Ishikawa (cell line): ENCODE results near the gene SHMT1.

Experiments
- EGR1 ChIP-seq: IDR thresholded peaks from 2 replicates; pipeline ENCODE4 v1.6.1; 2012
- EP300 ChIP-seq: IDR thresholded peaks from 2 replicates; pipeline ENCODE4 v1.6.1; 2012; ENCODE audit warnings: borderline replicate concordance
- RAD21 ChIP-seq: IDR thresholded peaks from 2 replicates; pipeline ENCODE4 v1.6.1; 2012; ENCODE audit warnings: low read depth
- TAF1 ChIP-seq: IDR thresholded peaks from 2 replicates; pipeline ENCODE4 v1.6.1; 2012; ENCODE audit warnings: low read depth, mild to moderate bottlenecking
- TCF12 ChIP-seq: IDR thresholded peaks from 2 replicates; pipeline ENCODE4 v1.6.1; 2012; ENCODE audit warnings: low read depth
- TEAD4 ChIP-seq: IDR thresholded peaks from 2 replicates; pipeline ENCODE4 v1.6.1; 2012
- YY1 ChIP-seq: IDR thresholded peaks from 2 replicates; pipeline ENCODE4 v1.6.1; 2012; ENCODE audit warnings: low read depth
- ZBTB7A ChIP-seq: IDR thresholded peaks from 2 replicates; pipeline ENCODE4 v1.6.1; 2012; ENCODE audit warnings: low read depth
- TF ChIP-seq, protein P1 (sequence below): IDR thresholded peaks from 2 replicates; pipeline ENCODE4 v1.6.1; 2012; ENCODE audit warnings: low read depth, mild to moderate bottlenecking
- TF ChIP-seq, protein P2 (sequence below): IDR thresholded peaks from 2 replicates; pipeline ENCODE4 v1.6.1; 2012
- TF ChIP-seq, protein P3 (sequence below): IDR thresholded peaks from 2 replicates; pipeline ENCODE4 v1.6.1; 2012

DNA sequence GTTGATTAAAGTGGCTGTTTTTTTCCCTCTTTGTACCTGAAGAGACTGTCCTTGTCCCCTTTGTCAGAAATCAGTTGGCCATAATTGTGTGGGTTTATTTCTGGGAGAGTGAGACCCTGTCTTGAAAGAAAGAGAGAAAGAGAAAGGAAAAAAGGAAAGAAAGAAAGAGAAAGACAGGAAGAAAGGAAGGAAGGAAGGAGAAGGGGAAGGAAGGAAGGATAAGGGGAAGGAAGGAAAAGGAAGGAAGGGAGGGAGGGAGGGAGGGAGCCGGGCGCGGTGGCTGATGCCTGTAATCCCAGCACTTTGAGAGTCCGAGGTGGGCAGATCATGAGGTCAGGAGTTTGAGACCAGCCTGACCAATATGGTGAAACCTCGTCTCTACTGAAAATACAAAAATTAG, 7.4 kb upstream of the SHMT1 start:
- TF ChIP-seq ZBTB7A: no peak
- TF ChIP-seq, protein P1, sequence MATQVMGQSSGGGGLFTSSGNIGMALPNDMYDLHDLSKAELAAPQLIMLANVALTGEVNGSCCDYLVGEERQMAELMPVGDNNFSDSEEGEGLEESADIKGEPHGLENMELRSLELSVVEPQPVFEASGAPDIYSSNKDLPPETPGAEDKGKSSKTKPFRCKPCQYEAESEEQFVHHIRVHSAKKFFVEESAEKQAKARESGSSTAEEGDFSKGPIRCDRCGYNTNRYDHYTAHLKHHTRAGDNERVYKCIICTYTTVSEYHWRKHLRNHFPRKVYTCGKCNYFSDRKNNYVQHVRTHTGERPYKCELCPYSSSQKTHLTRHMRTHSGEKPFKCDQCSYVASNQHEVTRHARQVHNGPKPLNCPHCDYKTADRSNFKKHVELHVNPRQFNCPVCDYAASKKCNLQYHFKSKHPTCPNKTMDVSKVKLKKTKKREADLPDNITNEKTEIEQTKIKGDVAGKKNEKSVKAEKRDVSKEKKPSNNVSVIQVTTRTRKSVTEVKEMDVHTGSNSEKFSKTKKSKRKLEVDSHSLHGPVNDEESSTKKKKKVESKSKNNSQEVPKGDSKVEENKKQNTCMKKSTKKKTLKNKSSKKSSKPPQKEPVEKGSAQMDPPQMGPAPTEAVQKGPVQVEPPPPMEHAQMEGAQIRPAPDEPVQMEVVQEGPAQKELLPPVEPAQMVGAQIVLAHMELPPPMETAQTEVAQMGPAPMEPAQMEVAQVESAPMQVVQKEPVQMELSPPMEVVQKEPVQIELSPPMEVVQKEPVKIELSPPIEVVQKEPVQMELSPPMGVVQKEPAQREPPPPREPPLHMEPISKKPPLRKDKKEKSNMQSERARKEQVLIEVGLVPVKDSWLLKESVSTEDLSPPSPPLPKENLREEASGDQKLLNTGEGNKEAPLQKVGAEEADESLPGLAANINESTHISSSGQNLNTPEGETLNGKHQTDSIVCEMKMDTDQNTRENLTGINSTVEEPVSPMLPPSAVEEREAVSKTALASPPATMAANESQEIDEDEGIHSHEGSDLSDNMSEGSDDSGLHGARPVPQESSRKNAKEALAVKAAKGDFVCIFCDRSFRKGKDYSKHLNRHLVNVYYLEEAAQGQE: no peak
- no peak for TF ChIP-seq TAF1
- TF ChIP-seq TCF12: no peak
- TF ChIP-seq, protein P2, sequence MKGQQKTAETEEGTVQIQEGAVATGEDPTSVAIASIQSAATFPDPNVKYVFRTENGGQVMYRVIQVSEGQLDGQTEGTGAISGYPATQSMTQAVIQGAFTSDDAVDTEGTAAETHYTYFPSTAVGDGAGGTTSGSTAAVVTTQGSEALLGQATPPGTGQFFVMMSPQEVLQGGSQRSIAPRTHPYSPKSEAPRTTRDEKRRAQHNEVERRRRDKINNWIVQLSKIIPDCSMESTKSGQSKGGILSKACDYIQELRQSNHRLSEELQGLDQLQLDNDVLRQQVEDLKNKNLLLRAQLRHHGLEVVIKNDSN: no peak
- no peak for TF ChIP-seq EP300
- TF ChIP-seq, protein P3, sequence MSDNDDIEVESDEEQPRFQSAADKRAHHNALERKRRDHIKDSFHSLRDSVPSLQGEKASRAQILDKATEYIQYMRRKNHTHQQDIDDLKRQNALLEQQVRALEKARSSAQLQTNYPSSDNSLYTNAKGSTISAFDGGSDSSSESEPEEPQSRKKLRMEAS: no peak
- no peak for TF ChIP-seq TEAD4
- no peak for TF ChIP-seq RAD21
- no peak for TF ChIP-seq YY1
- TF ChIP-seq EGR1: no peak
